ENCODE measurements around the gene SPSB4. TPM values are rescaled to one million over a fixed set of nuclear protein-coding genes. Genes with fewer than 3 reads are reported as not detected.

SPSB4 gene
- total RNA-seq, 1 experiment from 2014 or later, result 0.05 TPM

DNA sequence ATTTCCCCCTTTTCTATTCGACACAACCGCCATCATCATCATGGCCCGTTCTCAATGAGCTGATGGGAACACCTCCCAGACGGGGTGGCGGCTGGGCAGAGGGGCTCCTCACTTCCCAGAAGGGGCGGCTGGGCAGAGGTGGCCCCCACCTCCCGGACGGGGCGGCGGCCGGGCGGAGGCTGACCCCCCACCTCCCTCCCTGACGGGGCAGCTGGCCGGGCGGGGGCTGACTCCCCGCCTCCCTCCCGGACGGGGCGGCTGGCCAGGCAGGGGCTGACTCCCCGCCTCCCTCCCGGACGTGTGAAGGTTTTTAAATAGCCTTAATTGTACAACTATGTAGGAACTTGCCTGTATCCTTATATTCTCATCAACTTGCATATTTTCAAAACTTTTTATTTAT lies 20.9 kb upstream of the SPSB4 start:
- TF ChIP-seq TCF7L2 (IDR thresholded peaks at IDR 0.05; ENCODE audit: low read depth, low read length) (no peak), POLR2AphosphoS5 (IDR thresholded peaks at IDR 0.05; ENCODE audit: low read depth, low read length) (no peak), SIN3A (IDR thresholded peaks at IDR 0.05; ENCODE audit: borderline replicate concordance, insufficient read depth, low read depth, low read length) (no peak)
- TF ChIP-seq, protein P1, sequence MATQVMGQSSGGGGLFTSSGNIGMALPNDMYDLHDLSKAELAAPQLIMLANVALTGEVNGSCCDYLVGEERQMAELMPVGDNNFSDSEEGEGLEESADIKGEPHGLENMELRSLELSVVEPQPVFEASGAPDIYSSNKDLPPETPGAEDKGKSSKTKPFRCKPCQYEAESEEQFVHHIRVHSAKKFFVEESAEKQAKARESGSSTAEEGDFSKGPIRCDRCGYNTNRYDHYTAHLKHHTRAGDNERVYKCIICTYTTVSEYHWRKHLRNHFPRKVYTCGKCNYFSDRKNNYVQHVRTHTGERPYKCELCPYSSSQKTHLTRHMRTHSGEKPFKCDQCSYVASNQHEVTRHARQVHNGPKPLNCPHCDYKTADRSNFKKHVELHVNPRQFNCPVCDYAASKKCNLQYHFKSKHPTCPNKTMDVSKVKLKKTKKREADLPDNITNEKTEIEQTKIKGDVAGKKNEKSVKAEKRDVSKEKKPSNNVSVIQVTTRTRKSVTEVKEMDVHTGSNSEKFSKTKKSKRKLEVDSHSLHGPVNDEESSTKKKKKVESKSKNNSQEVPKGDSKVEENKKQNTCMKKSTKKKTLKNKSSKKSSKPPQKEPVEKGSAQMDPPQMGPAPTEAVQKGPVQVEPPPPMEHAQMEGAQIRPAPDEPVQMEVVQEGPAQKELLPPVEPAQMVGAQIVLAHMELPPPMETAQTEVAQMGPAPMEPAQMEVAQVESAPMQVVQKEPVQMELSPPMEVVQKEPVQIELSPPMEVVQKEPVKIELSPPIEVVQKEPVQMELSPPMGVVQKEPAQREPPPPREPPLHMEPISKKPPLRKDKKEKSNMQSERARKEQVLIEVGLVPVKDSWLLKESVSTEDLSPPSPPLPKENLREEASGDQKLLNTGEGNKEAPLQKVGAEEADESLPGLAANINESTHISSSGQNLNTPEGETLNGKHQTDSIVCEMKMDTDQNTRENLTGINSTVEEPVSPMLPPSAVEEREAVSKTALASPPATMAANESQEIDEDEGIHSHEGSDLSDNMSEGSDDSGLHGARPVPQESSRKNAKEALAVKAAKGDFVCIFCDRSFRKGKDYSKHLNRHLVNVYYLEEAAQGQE (IDR thresholded peaks at IDR 0.05; ENCODE audit: insufficient read depth in 1 of 2, low read depth in 2 of 2, low read length in 1 of 2), result no peak
- TF ChIP-seq, protein P2, sequence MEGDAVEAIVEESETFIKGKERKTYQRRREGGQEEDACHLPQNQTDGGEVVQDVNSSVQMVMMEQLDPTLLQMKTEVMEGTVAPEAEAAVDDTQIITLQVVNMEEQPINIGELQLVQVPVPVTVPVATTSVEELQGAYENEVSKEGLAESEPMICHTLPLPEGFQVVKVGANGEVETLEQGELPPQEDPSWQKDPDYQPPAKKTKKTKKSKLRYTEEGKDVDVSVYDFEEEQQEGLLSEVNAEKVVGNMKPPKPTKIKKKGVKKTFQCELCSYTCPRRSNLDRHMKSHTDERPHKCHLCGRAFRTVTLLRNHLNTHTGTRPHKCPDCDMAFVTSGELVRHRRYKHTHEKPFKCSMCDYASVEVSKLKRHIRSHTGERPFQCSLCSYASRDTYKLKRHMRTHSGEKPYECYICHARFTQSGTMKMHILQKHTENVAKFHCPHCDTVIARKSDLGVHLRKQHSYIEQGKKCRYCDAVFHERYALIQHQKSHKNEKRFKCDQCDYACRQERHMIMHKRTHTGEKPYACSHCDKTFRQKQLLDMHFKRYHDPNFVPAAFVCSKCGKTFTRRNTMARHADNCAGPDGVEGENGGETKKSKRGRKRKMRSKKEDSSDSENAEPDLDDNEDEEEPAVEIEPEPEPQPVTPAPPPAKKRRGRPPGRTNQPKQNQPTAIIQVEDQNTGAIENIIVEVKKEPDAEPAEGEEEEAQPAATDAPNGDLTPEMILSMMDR (IDR thresholded peaks at IDR 0.05), result no peak
- Histone ChIP-seq H3K27ac (ENCODE audit: low read length) (no peak overlapping the region), H3K36me3 (ENCODE audit: control insufficient read depth, insufficient read depth, low read length) (no peaks in the 10 kb centered on the region; the same call in 1 of the 2 replicates), H3K9me3 (ENCODE audit: control insufficient read depth, insufficient read depth, low read depth, low read length) (no peaks in the 10 kb centered on the region), H3K4me3 (ENCODE audit: low read depth in 2 of 2, low read length in 2 of 2) (no peak overlapping the region), H3K27me3 (ENCODE audit: control insufficient read depth, insufficient read depth, low read length) (peaks cover 22% of the 10 kb centered on the region), H3K4me1 (ENCODE audit: control insufficient read depth, insufficient read depth, low read length) (no peaks in the 10 kb centered on the region)
- CTCF ChIA-PET, result no interaction called here
- DNase-seq (ENCODE audit: low read depth, low spot score), result no peak
- POLR2A ChIA-PET, result no interaction called here
- ATAC-seq, result no peak
- intact Hi-C loops (cut with micrococcal nuclease; ENCODE audit: unreplicated experiment), result no loop called here
- in situ Hi-C loops (cut with HindIII; ENCODE audit: low pct_unique_long_range_greater_than_20kb, low sequenced_read_pairs), result no loop called here
- BruUV-seq (replicated peaks), result no TSS peak

DNA sequence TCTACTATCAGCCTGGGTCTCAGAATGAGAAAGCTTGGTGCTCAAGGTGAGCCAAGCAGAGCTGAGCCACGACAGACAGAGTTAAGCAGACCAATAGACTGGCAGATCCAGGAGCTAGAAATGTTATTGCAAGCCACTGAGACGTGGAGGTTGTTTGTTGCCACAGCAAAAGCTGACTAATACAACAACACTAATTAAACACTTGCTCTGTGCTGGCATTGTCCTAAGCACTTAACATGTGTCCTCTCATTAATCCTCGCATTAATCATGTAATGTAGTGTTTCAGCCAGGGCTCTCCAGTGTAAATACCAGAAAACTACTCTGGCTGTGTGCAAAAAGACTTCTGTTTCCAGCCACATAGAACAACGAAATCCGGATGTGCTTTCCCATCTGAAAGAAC lies 11.6 kb upstream of the SPSB4 start:
- in situ Hi-C loops (cut with HindIII; ENCODE audit: low pct_unique_long_range_greater_than_20kb, low sequenced_read_pairs) (no loop called here), intact Hi-C loops (cut with micrococcal nuclease; ENCODE audit: unreplicated experiment) (no loop called here)
- POLR2A ChIA-PET, result no interaction called here

More for the DNA sequence above, 11.6 kb upstream of the SPSB4 start:
- no peaks in the 10 kb centered on the region for H3K9me3 ChIP-seq (ENCODE audit: control insufficient read depth, insufficient read depth, low read depth, low read length)
- H3K4me1 ChIP-seq (ENCODE audit: control insufficient read depth, insufficient read depth, low read length), result no peaks in the 10 kb centered on the region
- no peak overlapping the region for H3K27ac ChIP-seq (ENCODE audit: low read length)
- no peak for DNase-seq (ENCODE audit: low read depth, low spot score)
- peaks cover 22% of the 10 kb centered on the region for H3K27me3 ChIP-seq (ENCODE audit: control insufficient read depth, insufficient read depth, low read length)
- H3K4me3 ChIP-seq (ENCODE audit: low read depth in 2 of 2, low read length in 2 of 2), result no peak overlapping the region
- no peak for ATAC-seq
- no peaks in the 10 kb centered on the region for H3K36me3 ChIP-seq (ENCODE audit: control insufficient read depth, insufficient read depth, low read length)
- CTCF ChIA-PET, result interaction anchor here (0.6 kb wide), 1 partner anchor 1475 kb away, joined by 4 read pairs; no protein-coding TSS in a partner anchor
- TF ChIP-seq POLR2AphosphoS5 (IDR thresholded peaks at IDR 0.05; ENCODE audit: low read depth, low read length) (no peak), TCF7L2 (IDR thresholded peaks at IDR 0.05; ENCODE audit: low read depth, low read length) (no peak), SIN3A (IDR thresholded peaks at IDR 0.05; ENCODE audit: borderline replicate concordance, insufficient read depth, low read depth, low read length) (no peak)
- TF ChIP-seq, protein P1 (IDR thresholded peaks at IDR 0.05; ENCODE audit: insufficient read depth in 1 of 2, low read depth in 2 of 2, low read length in 1 of 2), result no peak
- TF ChIP-seq, protein P2 (IDR thresholded peaks at IDR 0.05), result no peak
- no TSS peak for BruUV-seq (replicated peaks)
